Left colon (tissue), 2 donors: Measurements from ENCODE around the gene GPC6. TPM values are rescaled to one million over a fixed set of nuclear protein-coding genes. Genes with fewer than 3 reads are reported as not detected.

ENCODE experiments used
- ATAC-seq: fragments of 200-7000 bp; cut with Tn5 transposase; one replicate; pipeline ENCODE4 v1.9.1; 2020; ENCODE audit warnings: mild to moderate bottlenecking, moderate library complexity
- DNase-seq, 2 donors: peaks; one replicate each; pipeline ENCODE4 v3.0.0-alpha.2; 2020
- intact Hi-C, 2 donors: fragments of 100-400 bp; cut with DNase I in 1 of 2; cut with micrococcal nuclease in 1 of 2; formaldehyde crosslinking; loops; one replicate each; pipeline versions ENCODE4 v1.11.2 to v1.14.0; 2022; cut with DNase I, micrococcal nuclease
- total RNA-seq, 2 donors: library from RNA; stranded (reverse); fragmentation: NEBNext Ultra II Directional; extraction: Animal tissue kit (Norgen Biotek cat#: 25700); gene quantifications; one replicate each; pipeline ENCODE4 v1.2.1, GENCODE V29; 2021
- donor health status: DM: no; HTN: no; CAD: no.
- donor health status: DM: yes; HTN: yes; CAD: no.

GPC6 gene
- total RNA-seq, 2 donors from 2014 or later: 2.5 to 5.2 TPM

DNA sequence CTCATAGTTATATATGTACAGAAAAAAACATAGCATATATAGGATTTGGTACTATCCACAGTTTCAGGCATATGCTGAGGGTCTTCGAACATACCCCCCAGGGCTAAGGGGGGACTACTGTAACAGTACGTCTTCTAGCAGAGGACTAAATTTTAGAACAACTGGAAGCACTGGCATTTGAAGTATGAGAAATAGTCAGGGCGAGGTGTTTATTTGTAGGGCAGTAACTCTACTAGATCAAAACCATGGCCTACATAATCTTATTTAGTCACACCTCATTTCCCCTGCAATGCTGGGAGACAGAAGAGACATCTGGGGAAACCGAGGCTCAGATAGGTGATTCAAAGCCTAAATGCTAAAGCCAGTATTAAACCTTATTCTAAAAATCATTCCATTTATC is 1007.2 kb downstream of the GPC6 start:
- DNase-seq (no peak), ATAC-seq (no peak)
- intact Hi-C loops: no loop called here

DNA sequence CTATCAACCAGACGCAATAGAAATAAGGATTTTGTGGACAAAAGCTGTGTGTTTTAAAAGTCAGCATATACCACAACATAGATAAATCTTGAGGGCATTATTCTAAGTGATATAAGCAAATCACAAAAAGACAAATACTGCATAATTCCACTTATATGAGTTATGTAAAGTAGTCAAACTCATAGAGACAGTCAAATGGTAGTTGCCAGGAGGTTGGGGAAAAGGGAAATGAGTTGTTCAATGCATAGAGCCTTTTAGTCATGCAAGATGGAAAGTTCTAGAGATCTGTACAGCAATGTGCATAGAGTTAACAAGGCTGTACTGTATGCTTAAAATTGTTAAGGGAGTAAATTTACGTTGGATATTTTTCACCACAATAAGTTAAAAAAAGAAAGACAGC is 1008.1 kb downstream of the GPC6 start:
- ATAC-seq: no peak
- DNase-seq: no peak
- intact Hi-C loops: no loop called here

DNA sequence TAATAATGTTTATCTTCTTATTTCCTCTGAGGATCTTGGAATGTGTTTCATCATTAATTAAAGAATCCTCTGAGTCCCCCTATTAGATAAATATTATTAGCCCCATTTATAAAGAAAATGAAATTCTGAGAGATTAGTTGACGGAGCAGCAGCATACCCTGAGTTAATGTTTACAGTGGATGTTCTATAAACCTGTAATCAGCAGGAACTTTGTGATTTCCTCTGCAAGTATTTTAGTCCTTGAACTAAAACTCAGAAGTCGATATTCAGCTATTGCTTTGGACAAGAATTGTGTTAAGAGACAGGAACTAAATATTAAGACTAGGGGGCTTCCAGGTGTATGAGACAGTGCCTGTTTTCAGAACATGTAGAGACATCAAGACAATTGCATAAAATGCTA is 1009.5 kb downstream of the GPC6 start:
- DNase-seq (no peak), ATAC-seq (no peak)
- intact Hi-C loops: no loop called here

DNA sequence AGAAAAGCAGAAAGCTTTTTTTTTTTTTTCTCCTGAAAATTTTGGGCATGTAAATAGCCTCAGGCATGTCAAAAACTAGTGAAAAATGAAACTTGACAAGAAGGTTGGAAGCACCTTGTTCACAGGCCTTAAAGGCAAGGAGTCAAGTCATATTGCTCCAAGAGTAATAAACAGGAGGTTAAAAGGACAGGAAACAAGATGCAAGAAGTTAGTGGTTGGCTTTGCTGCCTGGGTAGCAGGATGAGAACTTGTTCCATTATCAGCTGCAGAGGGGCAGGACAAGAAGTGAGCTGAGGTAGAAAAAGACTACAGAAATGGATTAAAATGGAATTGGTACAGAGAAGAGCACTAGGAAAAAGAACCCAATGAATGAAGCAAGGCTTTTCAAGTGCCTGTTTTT is 1010.3 kb downstream of the GPC6 start:
- intact Hi-C loops: no loop called here
- DNase-seq (no peak), ATAC-seq (no peak)

DNA sequence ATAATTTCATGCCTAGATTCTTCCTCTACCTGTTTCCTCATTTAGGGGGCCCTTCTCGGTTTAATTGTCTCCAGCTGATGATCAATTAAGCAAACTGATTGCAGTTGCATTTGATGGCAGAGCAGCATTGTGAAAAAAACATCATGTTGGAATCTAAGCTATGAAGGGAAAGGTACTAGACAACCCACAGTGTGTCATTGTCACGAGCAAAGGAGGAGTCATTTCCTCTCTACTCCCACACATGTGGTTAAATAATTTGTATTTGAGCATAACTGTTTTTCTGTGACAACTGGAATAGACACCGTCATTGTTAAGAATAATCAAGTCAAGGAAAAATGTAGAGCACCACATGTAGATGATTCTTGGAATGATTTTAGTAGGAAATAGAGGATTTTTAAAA is 1012.5 kb downstream of the GPC6 start:
- no peak for ATAC-seq

DNA sequence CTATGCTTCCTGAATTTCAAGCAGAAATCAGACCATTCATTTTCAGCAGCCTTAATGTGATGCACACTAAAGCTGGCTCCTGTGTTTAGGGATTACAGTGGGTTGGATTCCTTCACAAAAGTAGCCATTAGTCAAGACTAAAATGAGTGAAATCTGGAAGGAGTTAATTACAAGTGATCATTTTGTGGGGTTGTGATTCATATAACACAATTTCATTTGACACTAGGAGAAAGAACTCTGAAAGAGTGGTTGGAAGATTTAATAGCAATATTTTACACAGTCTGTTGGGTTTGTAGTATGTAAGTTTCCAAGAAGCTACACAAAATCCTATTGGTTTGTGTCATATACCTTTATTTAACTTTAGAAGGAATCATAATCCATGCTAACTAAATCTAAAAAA is 1015.9 kb downstream of the GPC6 start:
- ATAC-seq (no peak), DNase-seq (no peak)
- intact Hi-C loops: no loop called here

More for the DNA sequence above, 1012.5 kb downstream of the GPC6 start:
- intact Hi-C loops: no loop called here
- DNase-seq: no peak

DNA sequence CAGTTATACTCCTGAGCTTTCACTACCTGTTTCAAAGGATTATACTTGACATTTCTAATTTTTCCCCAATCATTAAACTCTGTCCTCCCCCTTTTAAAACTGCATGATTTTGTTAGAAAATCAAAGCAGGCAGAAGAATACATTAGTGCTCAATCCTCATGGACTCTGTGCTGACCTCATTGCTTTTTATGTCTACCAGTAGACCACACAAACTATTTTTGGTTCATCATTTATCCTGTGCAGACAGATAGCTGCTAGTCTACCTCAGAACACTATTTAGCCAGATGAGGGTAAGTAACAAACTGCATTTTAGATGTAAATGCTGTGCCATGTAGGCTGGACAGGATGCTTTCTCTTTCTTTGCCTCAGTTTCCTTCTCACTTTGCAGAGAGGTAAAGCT is 1016.9 kb downstream of the GPC6 start:
- intact Hi-C loops: no loop called here
- ATAC-seq: no peak

DNA sequence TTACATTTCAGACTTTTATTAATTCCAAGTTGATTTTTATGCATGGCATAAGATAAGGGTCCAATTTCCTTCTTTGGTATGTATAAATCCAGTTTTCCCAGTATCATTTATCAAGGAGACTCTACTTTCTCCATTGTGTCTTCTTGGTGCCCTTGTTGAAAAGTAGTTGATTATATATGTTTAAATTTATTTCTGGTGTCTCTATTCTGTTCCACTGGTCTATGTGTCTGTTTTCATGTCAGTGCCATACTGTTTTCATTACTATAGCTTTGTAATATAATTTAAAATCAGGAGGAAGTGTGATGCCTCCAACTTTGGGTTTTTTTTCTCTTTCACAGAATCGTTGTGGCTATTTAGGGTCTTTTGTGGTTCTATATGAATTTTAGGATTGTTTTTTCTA is 1019.9 kb downstream of the GPC6 start:
- intact Hi-C loops: no loop called here

More for the DNA sequence above, 1016.9 kb downstream of the GPC6 start:
- no peak for DNase-seq

DNA sequence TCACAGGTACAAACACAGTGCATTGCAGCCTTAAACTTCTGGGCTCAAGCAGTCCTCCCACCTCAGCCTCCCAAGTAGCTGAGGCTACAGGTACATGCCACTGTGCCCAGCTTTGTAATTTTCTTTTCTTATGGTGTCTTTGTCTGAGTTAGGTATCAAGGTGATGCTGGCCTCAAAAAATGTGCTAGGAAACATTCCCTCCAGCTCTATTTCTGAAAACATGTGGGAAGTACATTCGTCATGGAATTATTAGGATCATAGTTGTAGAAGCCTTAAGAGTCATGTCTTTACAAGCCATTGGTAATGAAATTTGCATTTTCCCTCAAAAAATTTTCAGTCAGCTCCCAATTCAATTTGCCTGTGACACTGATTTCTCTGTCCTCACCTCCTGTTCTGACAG is 1021.3 kb downstream of the GPC6 start:
- ATAC-seq: no peak
- DNase-seq: no peak
- intact Hi-C loops: no loop called here

More for the DNA sequence above, 1019.9 kb downstream of the GPC6 start:
- no peak for ATAC-seq
- no peak for DNase-seq

DNA sequence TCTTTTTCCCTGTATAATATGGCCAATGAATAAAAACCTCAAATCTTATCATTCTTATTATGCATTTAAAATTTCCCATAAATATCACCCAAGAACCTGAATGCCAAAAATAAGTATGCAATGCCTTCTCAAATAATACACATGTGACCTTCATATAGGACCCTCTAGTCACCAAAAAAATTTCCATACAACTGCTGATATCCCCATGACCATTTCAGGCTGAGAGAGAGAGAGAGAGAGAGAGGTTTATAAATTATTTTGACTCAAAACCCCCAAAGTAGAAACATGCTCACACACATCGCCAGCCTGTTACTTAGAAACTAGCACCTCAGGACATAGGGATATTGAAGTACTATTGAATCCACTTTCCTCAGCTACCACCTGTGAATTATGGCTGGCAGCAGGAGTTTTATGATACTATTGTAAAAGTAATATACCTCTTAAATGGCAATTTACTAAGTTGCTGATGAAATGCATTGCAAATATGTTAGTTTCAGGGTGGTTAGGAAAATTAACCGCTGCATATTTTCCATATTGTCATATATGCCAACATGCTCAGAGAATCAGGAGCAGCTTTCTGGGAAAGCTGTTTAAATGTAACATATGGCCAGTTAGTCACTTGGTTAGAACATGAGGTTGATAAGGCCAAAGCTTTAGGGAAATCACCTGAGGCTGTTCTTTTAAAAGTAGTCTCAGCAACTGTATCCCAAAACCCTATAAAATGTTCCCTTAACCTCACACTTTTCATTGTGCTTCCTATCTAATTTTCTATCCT is 1022.0 kb downstream of the GPC6 start:
- ATAC-seq: peak; percentile 73
- intact Hi-C loops: no loop called here
- no peak for DNase-seq

DNA sequence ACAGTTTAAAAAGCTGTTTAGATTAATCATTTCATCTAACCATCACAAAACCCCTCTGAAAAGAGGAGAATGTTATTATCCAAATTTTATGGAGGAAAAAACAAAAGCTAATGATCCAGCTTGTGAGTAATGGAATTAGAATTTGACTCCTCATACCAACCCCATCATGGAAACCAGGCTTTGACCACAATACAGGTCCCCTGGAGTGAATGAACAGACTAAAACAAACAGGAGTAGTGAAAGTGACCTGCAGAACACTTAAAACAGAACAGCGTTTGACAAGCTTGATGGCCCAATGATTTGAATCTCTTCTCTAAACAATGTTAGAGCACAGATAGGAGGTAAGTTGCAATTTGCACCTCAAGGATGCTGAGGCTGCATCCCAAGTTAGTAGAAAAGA is 1022.9 kb downstream of the GPC6 start:
- intact Hi-C loops: no loop called here
- DNase-seq: no peak
- no peak for ATAC-seq

DNA sequence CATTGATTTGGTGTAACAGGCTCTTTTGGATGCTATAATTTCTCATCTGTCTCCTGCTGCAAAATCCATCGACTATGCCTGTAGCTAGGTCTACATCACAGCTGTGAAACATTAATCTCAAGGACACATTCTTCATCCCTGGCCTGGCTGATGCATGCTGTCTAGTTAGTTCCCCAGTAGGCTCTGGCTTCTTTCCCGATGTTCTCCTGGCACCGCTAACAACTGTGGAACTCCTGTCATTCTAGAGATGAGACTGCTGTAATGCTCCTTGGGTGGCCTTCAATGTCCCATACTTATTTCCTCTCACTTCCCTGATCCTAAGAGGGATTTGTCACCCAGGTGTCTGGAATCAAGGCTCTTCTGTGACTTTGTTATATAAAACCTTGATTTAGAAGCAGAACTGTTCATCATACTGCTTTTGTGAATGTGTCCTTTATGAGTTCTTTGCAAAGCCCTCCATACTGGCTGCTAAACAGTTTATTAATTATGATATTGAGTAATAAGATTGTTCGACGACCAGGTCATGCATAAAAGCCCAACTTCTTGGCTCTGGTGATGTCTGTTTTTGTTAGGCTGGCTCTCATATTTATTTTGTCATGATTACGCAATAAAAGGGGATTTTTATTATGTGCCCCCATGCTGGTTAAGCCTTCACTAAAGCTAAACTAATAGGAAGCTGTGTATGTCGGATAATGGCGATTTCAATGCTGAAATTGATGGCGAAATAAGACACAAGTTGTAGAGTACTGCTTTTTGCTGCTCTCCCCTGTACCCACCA is 1025.4 kb downstream of the GPC6 start:
- intact Hi-C loops: no loop called here

DNA sequence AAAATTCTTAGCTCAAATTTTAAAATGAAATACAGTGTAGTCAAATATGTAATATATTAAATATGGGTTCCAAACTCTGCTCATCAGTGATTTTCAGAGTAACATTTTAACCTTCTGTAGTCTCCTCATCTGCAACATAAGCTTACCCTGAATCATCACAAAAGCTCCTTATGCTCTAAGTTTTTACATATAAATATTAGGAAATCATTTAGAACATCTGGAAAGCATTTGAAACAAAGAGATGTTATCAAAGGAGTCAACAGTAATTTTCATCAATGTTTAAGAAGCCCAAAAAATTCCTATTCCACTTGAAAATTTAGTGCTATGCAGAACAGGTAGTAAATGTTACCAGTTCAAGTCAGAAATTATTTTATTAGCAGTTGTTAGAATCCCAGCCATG is 1028.1 kb downstream of the GPC6 start:
- DNase-seq (no peak), ATAC-seq (no peak)
- intact Hi-C loops: no loop called here

More for the DNA sequence above, 1025.4 kb downstream of the GPC6 start:
- no peak for DNase-seq
- no peak for ATAC-seq

DNA sequence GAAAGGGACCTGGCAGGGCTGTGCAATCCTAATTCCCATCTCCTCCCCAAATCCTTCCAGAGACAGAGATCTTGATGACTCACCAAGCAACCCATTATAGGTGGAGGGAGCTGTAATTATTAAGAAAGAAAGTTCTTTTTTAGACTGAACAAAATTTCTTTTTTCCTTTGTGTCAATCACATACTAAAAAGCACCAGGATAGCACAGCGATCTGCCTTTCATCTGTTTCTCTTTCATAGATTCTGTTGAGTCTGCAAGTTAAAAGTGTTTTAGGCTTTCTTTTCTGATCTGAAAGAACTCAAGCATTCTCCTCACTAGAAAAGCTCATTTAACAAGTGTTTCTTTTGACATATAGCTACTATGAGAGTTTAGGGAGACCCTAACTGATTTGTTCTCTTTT is 1030.1 kb downstream of the GPC6 start:
- intact Hi-C loops: no loop called here
- ATAC-seq (no peak), DNase-seq (no peak)

DNA sequence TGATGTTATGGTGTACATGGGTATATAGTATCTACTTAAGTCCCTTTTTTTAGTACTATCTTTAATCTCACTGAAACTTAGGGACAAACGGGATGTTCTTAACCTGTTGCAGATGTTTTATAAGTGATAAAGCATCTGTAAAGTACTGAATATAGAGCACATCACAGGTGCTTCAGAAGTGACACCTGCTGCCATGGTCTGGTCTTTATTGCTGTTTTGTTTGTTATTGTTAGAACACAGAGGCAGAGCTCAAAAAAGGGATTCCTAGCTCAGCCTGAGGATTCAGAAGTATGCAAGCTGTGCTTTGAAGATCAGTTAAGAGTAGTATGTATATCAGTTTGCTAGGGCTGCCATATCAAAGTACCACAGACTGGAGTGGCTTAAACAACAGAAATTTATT is 1033.4 kb downstream of the GPC6 start:
- DNase-seq: no peak
- intact Hi-C loops: no loop called here
- no peak for ATAC-seq

DNA sequence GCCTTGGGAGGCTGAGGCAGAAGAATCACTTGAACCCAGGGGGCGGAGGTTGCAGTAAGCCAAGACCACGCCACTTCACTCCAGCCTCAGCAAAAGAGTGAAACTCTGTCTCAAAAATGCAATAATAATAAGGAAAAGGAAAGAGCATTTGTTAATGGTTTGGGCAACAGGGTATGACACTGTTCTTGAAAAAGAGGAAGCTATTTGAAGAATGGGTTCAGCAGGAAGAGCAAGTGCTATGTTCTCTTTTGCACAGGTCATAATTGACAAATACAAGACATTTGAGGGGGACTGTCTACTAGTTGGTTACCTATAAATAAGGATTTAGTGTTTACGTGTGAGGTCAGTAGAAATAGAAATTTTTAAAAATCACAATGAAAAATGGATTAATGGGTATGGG is 1034.6 kb downstream of the GPC6 start:
- no peak for DNase-seq
- intact Hi-C loops: no loop called here
- no peak for ATAC-seq

DNA sequence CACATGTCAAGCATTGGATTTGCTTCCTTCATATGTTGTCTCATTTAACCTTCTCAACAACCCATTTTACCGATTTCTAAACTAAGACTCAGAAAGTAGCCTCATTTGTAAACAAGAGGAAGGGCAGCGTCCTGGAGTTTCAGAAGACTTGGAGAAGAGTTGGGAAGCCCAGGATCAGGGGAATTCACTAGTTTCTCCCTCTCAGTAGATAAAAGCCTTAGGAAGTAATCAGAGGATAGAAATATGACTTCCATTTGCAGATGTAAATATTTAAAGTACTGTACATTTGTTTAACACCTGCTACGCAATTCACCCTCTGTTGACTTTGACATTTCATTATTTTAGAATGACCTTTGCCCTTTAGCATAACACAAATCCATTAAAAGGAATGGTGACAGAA is 1036.4 kb downstream of the GPC6 start:
- ATAC-seq: peak; percentile 80
- intact Hi-C loops: no loop called here
- DNase-seq: no peak

DNA sequence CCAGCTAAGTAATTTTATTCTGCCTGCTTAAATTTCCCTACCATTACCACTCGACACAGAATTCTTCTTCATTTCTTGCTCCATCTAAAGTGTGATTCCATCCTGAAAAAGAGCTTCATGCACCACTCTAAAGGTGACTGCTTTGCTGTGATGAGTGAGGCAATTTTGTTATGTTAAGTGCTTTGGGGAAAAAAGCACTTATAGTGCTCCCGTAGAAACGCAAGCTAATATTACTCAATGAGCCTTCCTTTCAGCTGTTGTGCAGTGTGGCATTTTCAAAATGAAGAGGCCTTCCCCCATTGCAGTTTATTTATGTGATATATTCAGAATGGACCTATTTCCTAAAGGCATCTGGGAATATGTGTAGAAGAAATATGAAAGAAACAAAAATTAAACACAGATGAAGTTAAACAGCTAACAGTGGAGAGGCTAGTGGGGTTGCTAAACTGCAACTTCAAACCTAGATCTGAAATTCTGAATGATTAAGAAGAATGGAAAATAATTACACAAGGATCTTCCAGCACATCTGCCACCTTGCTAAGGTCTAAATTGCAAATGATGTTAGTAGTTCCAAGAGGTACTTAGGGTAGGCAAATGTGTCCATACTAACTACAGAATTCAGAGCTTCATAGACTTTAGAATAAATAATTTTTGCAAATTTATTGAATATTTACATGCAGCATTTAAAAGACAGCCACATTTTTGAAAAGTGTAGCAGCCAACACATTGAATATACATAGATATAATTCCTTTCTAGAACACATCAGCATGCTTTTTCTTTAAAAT is 1041.2 kb downstream of the GPC6 start:
- ATAC-seq (no peak), DNase-seq (no peak)
- intact Hi-C loops: no loop called here

DNA sequence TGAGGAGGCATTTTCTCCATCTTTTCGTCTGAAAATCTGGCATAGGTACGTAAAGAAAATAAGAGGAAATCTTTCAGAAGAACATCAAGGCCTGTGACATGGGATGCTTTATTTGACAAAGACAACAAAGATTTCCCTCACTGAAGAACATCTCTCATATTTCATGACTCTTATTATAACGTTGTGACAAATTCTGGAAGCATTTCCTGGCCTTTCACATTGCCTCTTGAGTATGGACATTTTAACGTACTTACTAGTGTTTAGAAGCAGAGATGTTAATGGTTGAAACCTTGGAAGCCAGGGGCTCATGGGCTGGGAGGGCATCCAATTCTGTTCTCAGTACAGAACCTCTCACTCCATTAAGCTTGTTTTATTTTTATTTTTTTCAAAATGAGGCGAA is 1042.1 kb downstream of the GPC6 start:
- ATAC-seq (no peak), DNase-seq (no peak)
- intact Hi-C loops: no loop called here

DNA sequence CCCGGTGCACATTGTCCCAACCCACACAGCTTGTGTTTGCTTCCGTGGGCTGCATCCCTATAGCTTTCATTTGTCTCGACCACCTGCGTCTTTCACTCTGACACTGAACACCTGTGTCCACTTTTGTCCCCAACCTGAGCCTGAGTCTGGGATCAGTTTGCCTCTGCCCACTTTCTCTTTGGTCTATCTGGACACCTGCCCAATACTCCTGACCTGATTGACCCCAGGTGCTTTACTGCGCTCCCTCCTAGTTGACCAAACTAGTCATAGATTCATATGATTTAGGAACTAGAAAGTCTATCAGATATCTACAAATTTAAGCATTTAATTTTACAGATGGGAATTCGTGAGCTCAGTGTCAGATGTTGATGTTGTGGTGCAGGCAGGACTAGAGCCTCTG is 1043.0 kb downstream of the GPC6 start:
- no peak for ATAC-seq

More for the DNA sequence above, 1043.0 kb downstream of the GPC6 start:
- intact Hi-C loops: no loop called here
- DNase-seq: no peak
